GM19239 (cell line): ENCODE measurements around the gene RNF166.

Experiments used
- DNase-seq: peaks from one replicate; pipeline ENCODE4 v3.0.0; 2011; ENCODE audit warnings: low spot score; ENCODE audit not compliant: insufficient read length
- FAIRE-seq: peaks from 2 replicates; lab custom pipeline; 2011; peaks lifted over from hg19 to GRCh38; lab: Jason Lieb, UNC

Gene RNF166

DNA sequence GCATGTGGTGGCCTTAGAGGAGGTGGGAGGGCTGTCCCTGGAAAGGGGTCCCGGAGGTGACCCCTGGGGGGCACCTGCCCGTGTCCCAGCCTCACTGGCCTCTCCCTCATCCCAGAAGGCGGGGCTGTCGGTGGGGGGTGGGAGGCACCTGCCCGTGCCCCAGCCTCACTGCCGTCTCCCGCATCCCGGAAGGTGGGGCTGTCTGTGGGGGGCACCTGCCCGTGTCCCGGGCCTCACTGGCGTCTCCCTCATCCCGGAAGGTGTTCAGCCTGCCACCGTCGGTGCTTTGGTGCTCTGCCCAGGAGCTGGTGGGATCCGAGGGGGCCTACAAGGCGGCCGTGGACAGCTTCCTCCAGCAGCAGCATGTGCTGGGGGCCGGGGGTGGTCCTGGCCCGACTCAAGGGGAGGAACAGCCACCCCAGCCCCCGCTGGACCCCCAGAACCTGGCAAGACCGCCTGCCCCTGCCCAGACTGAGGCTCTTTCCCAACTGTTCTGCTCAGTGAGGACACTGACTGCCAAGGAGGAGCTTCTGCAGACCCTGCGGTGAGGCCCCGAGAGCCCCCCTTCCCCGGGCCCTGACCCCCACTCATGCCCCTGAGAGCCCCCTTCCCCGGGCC is 6.3 kb upstream of the RNF166 start:
- FAIRE-seq (no peak), DNase-seq (no peak)

DNA sequence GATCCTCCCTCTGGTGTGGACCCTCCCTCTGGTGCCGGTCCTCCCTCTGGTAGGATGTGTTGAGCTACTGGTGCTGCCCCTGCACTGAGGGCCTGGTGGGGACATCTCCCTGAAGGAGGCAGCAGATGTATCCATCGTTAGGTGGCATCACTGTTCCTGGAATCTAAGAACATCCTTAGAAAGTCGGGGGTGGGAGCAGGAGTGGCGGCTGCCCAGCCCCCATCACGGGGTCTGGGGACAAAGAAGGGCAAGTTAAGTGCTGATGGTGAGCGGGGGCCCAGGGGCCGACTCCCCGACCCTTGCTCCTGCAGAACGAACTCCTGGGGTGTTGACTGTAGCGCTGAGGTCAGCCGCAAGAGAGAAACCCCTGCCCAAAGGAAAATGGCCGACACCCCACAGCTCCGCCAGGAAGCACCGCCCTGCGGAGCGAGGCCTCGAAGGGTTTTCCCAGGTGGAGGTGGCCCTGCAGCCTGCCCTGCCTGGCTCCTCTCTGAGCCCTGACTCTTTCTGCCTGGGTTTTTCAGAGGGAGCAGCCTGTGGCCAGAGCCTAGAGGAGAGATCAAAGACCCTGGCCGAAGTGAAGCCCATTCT is 5.6 kb upstream of the RNF166 start:
- DNase-seq (no peak), FAIRE-seq (no peak)

DNA sequence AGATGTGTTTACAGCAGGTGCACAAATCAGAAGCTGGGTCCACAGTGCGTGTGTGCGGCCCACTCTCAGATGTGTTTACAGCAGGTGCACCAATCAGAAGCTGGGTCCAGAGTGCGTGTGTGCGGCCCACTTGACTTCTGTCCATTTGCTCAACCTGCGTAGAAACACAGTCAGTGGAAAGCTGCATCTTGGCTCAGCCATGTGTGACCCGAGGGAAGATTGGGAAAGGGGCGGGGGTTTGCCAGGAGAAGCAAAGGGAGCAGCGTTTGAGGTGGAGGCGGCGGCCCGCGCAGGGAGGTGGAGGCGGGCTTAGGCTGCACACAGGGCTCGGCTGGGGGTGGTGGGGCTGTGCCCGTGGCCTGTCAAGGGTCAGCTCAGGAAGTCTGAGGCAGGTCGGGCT is 4.3 kb upstream of the RNF166 start:
- DNase-seq: no peak

DNA sequence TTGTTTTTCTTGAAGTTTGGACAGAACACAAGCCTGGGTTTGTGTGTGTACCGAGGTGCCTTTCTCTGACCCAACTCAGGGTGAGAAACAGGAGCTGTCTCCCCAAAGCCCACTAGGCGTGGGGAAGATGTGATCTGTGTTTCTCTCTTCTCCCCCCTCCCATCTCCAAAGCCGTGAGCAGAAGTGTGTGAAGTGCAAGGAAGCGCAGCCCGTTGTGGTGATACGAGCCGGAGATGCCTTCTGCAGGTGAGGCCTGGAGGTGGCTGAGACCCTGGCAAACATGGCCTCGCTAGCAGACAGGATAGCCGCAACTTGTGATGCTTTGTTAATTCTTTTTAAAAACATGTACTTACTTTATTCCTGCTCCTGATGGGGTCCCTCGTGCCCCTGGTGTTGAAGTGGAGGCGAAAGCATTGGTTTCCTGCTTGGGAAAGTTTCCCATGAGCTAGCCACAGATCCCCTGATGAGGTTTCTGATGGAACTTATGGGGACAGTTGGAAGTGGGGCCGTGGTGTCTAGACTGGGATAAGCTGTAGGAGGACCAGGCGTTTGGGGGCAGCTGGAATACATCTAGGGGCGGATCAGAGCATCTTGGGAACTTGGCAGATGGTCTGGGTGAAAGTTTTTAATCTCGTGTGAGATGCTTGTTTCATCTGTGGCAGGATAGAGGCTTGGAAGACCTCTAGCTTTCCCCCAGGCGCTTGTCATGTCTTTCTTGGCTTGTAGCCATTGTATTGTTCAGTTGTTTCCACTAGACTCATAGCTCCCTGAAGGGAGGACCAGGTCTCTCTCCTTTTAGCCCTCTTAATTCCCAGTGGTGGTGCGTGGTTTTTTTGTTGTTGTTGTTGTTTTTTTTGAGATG is 988 bp upstream of the RNF166 start:
- FAIRE-seq (no peak), DNase-seq (no peak)

More for the DNA sequence above, 4.3 kb upstream of the RNF166 start:
- FAIRE-seq: no peak

DNA sequence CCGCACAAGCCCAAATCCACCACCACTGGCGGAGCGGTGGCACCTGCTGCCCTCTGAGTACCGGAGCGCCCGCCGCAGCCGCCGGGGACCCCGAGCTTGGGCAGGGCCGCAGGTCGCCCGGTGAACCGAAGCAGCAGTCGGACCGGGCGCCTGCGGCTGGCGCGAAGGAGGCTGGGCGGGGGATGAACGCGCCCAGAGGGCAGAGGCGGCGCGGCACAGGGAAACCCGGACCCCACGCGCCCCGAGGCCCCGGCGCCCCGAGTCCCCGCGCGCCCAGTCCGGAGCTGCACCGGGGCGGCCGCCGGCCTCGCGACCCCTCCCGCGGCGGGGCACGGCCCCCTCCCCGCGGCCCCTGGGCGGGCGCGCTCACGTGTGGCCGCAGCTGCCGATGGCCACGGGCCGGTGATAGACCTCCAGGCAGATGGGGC is 393 bp downstream of the RNF166 start:
- FAIRE-seq: peak; percentile 44
- no peak for DNase-seq

DNA sequence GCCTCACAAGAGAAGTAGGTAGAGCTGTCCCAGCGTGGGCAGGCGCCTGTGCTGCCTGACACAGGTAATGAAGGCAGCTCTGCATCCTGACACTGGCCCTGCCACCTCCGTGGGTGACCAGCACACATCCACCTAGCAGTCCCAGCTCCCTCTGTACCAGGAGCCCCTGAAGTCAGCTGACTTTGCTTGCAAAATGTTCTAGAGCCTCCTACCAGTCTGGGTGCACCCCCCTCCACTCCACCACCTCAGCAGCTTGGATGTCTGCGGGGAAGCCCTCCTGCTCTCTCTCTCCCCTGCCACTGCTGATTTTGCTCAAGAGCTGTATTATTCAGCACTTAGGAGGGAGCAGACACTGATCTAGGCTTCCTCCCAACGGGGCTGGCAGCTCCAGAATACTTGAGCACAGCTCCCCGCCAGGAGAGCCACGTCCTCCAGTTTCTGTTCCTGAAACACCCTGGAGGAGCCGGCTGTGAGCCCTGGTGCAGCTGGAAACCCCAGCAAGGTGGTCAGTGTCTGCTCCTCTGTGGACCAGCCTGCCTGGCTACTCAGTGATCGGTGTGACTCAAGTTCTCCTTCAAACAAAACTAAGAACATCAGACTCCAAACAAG is 1.0 kb downstream of the RNF166 start:
- DNase-seq: no peak

DNA sequence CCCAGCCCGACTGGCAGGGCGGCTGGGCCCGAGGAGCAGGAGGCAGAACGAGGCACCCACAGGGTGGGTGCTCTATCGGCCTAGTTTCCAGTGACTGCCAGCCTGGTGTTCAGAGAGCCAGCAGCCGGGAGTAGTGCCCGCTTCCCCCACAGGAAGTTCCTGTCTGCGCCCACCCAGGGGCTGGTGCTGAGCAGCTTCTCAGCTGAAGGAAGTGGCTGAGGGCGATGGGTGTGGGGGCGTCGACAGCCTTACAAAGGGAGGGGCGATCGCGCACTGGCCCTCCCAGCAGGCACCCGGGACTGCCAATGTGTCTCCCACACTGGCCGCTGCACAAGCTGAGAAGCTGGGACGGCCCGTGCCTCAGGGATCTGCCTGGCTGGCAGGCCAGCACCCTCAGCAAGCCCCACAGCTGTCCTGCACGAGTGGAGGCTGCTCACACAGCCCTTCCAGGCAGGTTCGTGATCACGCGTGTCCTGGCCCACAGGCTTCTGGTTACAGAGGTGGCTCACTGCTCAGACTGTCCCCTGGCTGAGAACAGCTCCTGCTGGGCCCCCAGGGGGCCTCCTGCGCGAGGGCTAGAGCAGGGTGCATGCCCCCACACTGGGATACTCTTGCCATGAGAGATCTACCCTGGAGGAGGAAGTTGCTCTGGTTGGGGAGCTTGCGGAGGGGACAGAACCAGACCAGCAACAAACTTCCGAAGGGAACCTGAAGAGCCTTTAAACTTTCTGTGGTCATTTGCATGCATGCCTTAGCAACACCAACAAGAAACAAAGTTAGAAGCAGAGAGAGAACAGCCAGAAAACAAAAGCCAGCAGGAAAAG is 2.5 kb downstream of the RNF166 start:
- DNase-seq: no peak
- peak; percentile 94 for FAIRE-seq

More for the DNA sequence above, 1.0 kb downstream of the RNF166 start:
- FAIRE-seq: peak; percentile 62

DNA sequence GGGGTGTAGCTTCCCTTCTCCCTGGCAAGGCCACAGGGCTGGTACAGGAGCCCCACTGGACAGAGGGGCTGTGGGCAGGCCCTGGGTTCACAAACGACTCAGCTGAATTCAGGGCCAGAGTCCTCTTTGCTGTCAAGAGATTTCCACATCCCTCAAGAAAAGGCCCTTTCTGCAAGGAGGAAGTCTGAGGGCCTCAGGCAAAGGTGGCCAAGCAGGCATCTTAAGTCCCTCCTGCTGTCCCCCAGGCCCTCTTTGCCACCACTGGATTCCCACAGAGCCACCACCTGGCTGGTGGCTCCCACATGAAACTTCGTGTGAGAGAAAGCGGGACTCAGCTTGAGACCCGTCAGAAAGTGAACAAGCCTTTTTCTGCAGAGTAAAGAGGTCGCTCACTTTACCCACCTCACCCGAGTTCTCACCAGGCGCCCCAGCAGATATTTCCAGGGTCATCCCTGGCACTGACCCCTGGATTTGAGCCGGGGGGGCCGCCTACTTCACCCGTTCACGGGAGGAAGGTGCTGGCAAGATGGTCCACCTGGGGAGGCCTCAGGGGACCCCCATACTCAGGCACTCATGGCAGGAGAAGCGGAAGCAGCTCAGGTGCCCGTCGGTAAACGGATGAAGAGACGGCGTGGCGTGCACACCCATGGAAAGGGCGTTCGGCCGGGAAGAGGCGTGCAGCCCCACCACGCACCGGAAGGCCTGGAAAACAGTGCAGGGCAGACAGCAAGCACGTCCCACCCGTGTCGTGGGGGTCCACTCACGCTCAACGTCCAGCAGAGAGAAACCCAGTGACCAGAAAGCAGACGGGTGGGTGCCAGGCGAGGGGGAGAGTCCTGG is 3.6 kb downstream of the RNF166 start:
- no peak for FAIRE-seq
- DNase-seq: no peak

DNA sequence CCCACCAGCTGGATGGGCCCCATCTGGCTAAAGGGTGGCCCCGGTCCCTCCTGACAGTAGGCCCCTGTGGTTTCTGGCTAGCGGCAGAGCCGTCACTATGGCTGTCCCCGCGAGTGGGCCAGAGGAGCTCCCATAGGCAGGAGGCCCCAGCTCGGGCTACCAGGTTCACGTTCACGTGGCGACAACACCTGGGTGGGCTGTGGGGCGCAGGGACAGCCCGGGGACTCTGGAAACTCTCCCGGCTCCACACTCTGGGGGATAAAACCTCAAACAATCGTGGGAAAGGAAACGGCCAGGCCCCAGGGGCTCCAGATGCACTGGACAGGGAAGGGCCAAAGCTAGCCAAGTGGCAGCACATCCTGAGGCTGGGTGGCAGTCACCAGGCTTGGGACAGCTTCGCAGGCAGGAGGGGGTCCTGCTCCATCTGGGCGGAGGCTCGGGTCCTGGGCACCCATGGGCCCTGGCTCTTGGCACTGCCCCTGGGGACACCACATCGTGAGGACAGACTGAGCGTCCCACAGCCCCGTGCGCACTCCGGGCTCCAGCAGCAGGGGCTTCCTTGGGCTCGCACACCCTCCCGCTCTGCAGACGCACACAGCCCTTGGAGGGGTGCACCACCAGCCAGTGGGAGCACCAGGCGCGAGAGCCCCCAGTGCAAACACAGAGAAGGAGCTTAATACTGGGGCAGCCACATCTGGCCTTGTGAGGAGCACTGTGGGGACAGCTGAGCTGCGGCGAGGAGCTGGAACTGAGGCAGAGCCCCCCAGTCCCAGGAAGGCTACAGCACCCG is 4.4 kb downstream of the RNF166 start:
- no peak for FAIRE-seq

DNA sequence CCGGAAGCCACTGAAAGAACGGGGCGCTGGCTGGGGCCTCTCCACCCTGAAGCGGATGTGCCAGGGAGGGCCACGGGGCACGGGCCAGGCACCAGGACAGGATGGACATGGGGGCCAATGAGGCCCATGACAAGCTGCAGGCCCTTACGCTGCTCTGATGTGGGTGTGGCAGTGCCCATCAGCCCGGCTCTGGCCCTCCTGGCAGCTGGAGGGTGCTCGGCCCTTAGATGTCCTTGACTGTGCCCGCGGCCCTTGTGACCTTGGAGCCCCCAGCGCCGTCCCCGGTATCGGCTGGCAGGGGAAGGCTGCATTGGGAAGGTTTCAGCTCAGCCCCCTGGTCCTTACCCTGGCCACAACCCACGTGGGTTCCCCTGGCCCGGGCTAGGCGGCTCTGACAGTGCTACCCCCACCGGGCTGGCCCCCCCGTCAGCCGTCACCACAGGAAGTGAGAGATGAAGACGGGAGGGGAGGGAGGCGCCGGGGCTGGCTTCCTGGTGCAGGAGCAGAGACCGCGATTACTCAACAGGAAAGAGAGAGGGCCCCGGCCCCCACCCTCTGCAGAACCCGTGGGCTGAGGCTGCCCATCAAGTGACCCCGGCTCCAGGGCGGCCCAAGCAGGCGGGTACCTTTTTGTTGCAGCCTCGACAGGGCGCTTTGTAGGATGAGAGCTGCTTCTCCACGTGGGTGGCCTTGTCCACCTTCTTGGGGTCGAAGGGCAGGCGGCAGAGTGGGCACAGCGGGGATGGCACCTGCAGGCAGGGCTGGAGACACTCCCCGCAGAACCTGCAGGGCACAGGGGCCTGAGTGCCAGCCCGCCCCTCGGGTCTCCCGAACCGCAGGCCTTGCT is 5.3 kb downstream of the RNF166 start:
- DNase-seq (peak; percentile 98), FAIRE-seq (peak; percentile 96)

More for the DNA sequence above, 4.4 kb downstream of the RNF166 start:
- no peak for DNase-seq

DNA sequence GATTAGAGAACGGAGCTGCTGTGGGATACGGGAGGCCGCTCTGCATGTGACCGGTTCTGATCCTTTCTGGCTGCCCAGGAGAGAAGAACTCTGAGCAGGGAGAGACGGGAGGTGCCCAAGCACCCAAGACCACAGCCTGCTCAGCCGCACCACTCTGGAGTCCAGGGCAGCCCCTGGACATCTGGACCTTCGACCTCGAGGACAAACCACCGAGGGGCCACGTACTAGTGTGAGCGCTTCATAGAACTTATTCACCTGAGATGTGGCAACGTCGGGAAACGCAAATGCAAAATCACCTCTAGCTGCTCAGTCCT is 5.9 kb downstream of the RNF166 start:
- FAIRE-seq (no peak), DNase-seq (no peak)

DNA sequence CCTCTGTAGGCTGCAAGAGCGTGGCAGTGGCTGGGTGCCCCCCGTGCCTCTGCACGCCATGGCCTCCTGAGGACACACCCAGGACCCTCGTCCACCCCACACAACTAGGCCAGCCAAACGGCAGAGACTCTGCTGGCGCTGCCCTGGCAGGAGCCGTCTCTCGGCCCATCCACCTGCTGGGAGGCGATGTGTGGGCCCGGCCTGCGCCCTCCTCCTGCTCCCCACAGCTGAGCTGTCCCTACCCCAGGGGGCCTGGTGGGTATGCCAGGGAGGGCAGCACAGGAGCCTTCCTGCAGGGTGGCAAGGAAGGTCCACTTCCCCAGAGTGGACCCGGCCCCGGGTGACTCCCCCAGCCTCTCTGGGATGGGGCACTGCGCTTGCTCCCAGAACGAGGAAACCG is 7.0 kb downstream of the RNF166 start:
- FAIRE-seq: no peak
- no peak for DNase-seq

DNA sequence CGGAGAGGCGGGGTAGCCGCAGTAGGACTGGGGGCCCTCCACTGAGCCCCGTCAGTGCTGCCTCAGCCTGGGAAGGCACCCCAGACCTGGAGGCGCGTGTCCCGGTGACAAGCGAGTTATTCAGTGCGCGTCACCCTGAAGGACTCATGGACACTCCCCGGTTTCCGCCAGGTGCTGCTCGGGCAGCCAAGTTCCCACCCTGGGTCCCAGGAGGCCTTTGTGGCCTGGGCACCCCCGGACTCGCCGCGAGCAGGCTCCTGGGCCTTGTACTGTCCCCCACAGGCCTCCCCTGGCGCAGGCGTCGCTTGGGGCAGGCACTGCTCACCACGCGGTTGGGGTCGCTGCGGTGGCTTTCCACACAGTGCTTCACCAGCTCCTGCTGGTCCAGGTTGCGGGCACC is 7.6 kb downstream of the RNF166 start:
- FAIRE-seq: no peak

DNA sequence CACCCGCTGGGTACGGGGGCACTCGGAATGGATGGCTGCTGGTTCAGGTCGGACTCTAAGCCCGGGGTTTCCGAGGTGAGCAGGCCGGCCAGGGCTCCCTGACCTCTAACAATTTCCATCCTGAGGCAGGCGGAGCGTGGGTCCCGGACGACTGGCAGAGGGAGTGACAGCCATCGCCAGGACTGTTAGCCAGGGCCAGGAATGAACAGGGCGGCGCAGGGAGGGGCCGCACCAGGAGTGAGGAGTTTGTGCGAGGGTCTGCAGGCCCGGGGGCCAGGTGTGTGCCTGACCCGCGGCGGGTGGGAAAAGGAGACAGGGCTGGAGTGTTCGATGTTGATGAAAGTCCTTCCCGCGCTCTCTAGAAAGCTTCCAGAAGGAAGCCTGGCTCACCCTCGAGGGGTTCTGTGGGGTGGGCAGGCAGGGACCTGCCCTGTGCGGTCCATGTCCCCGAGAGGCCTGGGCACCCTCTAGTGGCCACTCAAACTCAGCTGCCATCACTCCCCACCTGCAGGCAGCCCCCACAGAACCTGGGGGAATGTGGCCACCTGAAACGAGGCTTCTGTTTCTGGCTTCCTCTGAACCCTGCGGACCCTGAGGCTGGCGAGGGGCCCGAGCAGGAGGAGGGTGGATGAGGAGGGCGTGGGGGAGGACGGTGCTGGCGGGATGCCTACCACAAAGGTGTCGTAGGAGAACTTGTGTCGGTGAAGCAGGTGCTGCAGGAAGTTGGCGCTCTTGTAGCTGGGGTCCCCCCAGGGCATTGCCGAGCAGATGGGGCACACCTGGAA is 8.2 kb downstream of the RNF166 start:
- DNase-seq (no peak), FAIRE-seq (no peak)

More for the DNA sequence above, 7.6 kb downstream of the RNF166 start:
- no peak for DNase-seq

DNA sequence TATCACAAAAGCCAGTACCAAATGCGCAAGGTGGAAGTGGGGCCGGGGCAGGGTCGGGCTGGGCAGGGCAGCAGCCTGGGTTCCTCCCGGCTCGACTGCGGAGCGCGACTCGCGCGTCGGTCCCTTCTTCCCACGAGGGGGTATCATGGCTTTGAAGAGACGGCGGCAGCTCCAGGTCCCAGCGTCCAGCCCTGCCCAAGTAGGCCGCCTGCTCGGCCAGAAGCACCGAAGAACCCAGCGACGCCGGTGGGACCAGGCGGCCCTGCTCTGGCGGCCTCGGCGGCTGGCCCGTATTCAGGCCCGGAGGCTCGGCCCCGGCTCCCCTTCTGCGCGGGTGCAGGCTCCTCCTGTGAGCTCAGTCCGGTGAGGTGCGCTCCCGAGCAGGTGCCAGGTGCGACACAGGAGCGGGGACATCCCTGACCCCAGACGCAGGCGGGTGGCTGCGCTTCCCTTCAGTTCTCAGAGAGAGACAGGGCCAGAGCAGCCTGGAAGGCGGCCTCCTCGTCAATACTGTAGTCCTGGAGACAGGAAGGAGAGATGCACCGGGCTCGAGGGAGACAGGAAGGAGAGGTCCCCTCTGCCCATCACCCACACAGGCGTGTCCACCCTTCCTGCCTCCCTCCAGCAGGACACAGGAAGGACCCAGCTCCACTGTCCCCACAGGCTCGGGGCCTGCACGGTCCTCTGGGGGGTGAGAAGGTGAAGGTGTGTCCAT is 8.9 kb downstream of the RNF166 start:
- no peak for FAIRE-seq

DNA sequence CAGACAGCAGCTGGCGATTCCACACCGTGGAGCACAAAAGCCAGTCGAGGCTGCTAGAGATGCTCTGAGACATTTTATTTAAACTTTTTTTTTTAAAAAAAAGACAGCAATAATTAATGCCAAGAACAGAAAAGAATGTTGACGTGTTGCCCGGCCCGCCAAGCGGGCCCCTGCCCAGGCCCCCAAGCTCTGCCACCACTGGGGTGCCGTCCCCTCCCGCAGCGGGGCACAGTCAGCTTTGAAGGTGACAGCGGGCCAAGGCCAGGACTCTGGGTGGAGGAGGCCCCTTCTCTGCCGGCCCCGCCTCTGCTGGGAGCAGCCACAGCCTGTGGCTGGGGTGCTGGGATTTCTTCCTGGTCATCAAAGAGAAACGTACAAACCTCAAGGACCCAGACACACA is 9.8 kb downstream of the RNF166 start:
- no peak for DNase-seq
- no peak for FAIRE-seq

More for the DNA sequence above, 8.9 kb downstream of the RNF166 start:
- DNase-seq: no peak
